ENCODE measurements around the gene TJP2. TPM values are rescaled to one million over a fixed set of nuclear protein-coding genes. Genes with fewer than 3 reads are reported as not detected.

The TJP2 gene
- total and polyA plus RNA-seq, 4 experiments from 2014 or later: 2.4 to 10.3 (median 8.8) TPM

DNA sequence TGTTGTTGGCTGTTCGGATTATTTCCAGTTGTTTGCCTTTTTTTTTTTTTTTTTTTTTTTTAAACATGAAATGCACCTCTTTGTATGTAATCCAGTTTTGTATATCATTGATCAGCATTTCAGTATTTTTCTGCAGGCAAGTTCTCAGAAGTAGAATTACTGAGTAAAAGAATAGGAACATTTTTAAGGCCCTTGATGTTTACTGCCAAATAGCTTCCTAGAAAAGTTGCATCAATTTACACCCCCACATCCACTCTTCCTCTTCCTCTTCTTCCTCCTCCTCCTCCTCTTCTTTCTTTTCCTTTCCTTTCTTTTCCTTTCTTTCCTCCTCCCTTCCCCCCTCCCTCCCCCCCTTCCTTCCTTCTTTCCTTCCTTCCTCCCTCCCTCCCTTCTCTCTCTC, 81.5 kb downstream of the TJP2 start:
- no peak for DNase-seq
- no peaks in the 10 kb centered on the region for H3K4me1 ChIP-seq (ENCODE audit: insufficient read depth, low read length)
- Mint-ChIP-seq H3K9me3 (no peaks in the 10 kb centered on the region), H3K4me1 (no peaks in the 10 kb centered on the region), H3K27ac (no peak overlapping the region), H3K4me3 (no peak overlapping the region), H3K27me3 (no peaks in the 10 kb centered on the region), H3K36me3 (peaks cover 0 to 3% of the 10 kb centered on the region in 2 donors)
- ChIA-PET POLR2A (ENCODE audit: partially characterized antibody) (no interaction called here), CTCF (ENCODE audit: partially characterized antibody) (no interaction called here)
- no peaks in the 10 kb centered on the region for H3K9me3 ChIP-seq (ENCODE audit: control insufficient read depth in 1 of 2, low read length in 2 of 2)
- no peak overlapping the region for H3K27ac ChIP-seq (ENCODE audit: low read depth, low read length)
- H3K4me3 ChIP-seq (ENCODE audit: low read length in 2 of 2): no peak overlapping the region
- no peaks in the 10 kb centered on the region for H3K36me3 ChIP-seq (ENCODE audit: insufficient read depth, low read length)
- no peaks in the 10 kb centered on the region for H3K27me3 ChIP-seq (ENCODE audit: insufficient read depth, low read length)
- intact Hi-C loops (cut with micrococcal nuclease): no loop called here

DNA sequence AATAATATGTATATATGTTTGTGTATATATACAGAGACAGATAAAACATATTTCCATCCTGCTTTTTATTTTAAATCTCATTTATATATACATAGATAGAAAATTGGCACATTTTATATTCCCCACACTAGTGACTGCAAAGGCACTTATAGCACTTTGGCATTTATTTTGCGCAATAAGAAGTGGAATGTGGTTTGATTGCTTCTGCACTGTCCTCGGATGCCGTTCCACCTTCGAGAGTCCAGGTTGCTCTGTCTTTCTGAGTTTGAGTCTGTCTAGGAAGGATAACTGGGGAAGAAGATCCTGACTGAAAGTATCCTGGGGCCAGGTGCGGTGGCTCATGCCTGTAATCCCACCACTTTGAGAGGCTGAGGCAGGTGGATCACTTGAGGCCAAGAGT, 84.5 kb downstream of the TJP2 start:
- intact Hi-C loops (cut with micrococcal nuclease): no loop called here
- Mint-ChIP-seq H3K4me3 (no peak overlapping the region), H3K9me3 (no peaks in the 10 kb centered on the region), H3K27ac (no peak overlapping the region), H3K4me1 (no peaks in the 10 kb centered on the region), H3K27me3 (peaks cover 0 to 2% of the 10 kb centered on the region in 2 donors), H3K36me3 (no peaks in the 10 kb centered on the region)
- CTCF ChIA-PET (ENCODE audit: partially characterized antibody): no interaction called here
- no peaks in the 10 kb centered on the region for H3K4me1 ChIP-seq (ENCODE audit: insufficient read depth, low read length)
- no peak for DNase-seq
- H3K4me3 ChIP-seq (ENCODE audit: low read length in 2 of 2): no peak overlapping the region
- H3K27me3 ChIP-seq (ENCODE audit: insufficient read depth, low read length): no peaks in the 10 kb centered on the region
- H3K9me3 ChIP-seq (ENCODE audit: control insufficient read depth in 1 of 2, low read length in 2 of 2): no peaks in the 10 kb centered on the region
- no peaks in the 10 kb centered on the region for H3K36me3 ChIP-seq (ENCODE audit: insufficient read depth, low read length)
- POLR2A ChIA-PET (ENCODE audit: partially characterized antibody): no interaction called here
- H3K27ac ChIP-seq (ENCODE audit: low read depth, low read length): no peak overlapping the region

DNA sequence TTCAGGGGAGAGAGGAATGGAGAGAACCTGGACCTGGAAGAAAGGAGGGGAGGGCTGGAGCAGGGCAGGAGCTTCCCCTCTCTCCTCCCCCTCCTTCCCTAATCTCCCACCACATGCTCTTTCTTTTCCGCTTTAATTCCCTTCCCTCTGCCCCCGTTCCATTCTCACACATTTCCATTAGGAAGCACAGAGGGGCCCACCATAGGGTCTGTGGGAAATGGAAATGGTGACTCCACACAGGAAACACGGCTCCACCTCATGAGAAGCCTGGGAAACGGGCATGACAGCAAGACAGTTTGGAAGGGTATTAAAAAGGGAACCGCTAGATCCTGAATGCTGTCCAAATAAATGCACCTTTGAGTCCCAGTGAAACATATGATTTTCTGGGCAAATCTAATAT, 86.1 kb downstream of the TJP2 start:
- Histone ChIP-seq H3K4me3 (ENCODE audit: low read length in 2 of 2) (no peak overlapping the region), H3K27ac (ENCODE audit: low read depth, low read length) (no peak overlapping the region), H3K27me3 (ENCODE audit: insufficient read depth, low read length) (no peaks in the 10 kb centered on the region), H3K9me3 (ENCODE audit: control insufficient read depth in 1 of 2, low read length in 2 of 2) (no peaks in the 10 kb centered on the region), H3K4me1 (ENCODE audit: insufficient read depth, low read length) (no peaks in the 10 kb centered on the region), H3K36me3 (ENCODE audit: insufficient read depth, low read length) (no peaks in the 10 kb centered on the region)
- intact Hi-C loops (cut with micrococcal nuclease): no loop called here
- ChIA-PET CTCF (ENCODE audit: partially characterized antibody) (no interaction called here), POLR2A (ENCODE audit: partially characterized antibody) (no interaction called here)
- H3K9me3 Mint-ChIP-seq: no peaks in the 10 kb centered on the region
- peaks cover 3 to 5% of the 10 kb centered on the region in 2 donors for H3K27me3 Mint-ChIP-seq
- no peaks in the 10 kb centered on the region for H3K4me1 Mint-ChIP-seq
- H3K36me3 Mint-ChIP-seq: no peaks in the 10 kb centered on the region
- DNase-seq: no peak
- no peak overlapping the region for H3K27ac Mint-ChIP-seq
- H3K4me3 Mint-ChIP-seq: no peak overlapping the region

DNA sequence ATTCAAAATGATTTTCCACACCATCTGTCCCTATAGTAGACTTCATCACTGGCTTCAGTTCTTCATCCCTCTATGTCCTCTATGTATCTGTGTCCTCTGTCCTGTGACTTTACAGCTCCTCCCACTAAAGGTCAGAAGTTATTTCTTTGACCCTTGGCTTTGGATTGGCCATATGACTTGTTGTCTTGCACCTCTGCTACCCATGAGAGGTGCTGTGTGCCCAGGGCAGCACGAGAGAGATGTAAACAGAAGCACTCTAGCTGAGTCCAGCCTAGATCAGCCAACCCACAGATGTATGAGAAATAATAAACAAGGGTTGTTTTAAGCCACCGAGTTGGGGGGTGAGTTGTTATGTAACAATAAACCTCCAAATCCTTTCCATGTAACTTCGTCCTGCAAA, 87.6 kb downstream of the TJP2 start:
- H3K9me3 Mint-ChIP-seq: no peaks in the 10 kb centered on the region
- ChIA-PET POLR2A (ENCODE audit: partially characterized antibody) (no interaction called here), CTCF (ENCODE audit: partially characterized antibody) (no interaction called here)
- H3K36me3 Mint-ChIP-seq: no peaks in the 10 kb centered on the region
- H3K27me3 Mint-ChIP-seq: peaks cover 5 to 6% of the 10 kb centered on the region in 2 donors
- H3K27me3 ChIP-seq (ENCODE audit: insufficient read depth, low read length): no peaks in the 10 kb centered on the region
- H3K9me3 ChIP-seq (ENCODE audit: control insufficient read depth in 1 of 2, low read length in 2 of 2): no peaks in the 10 kb centered on the region
- H3K36me3 ChIP-seq (ENCODE audit: insufficient read depth, low read length): no peaks in the 10 kb centered on the region
- no peaks in the 10 kb centered on the region for H3K4me1 ChIP-seq (ENCODE audit: insufficient read depth, low read length)
- no peak overlapping the region for H3K4me3 ChIP-seq (ENCODE audit: low read length in 2 of 2)
- H3K27ac Mint-ChIP-seq: no peak overlapping the region
- H3K4me3 Mint-ChIP-seq: no peak overlapping the region
- DNase-seq: no peak
- intact Hi-C loops (cut with micrococcal nuclease): no loop called here
- H3K27ac ChIP-seq (ENCODE audit: low read depth, low read length): no peak overlapping the region
- H3K4me1 Mint-ChIP-seq: no peaks in the 10 kb centered on the region

DNA sequence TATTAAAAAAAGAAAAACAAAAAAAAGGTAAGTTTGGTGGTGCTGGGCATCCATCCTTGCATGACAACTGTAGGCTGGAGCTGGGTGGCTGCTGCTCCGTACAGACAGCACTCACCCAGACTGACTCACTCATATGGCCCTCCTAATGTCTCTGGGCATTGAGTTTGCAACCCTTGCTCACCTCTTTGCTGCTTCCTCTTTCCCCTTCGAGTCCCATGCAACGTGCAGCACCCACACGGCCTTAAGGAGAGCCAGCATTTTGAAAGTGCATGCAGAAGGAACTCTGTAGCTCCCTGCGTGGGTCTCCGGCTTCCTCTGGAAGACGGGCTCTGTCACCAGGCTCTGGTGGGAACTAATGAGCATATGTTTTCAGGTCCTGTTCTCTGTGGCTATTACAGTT, 90.4 kb downstream of the TJP2 start:
- Mint-ChIP-seq H3K27me3 (peaks cover 5 to 8% of the 10 kb centered on the region in 2 donors), H3K4me1 (no peaks in the 10 kb centered on the region), H3K9me3 (peaks cover 0 to 6% (median 1%) of the 10 kb centered on the region in 8 donors), H3K4me3 (no peak overlapping the region), H3K27ac (no peak overlapping the region), H3K36me3 (no peaks in the 10 kb centered on the region)
- Histone ChIP-seq H3K9me3 (ENCODE audit: control insufficient read depth in 1 of 2, low read length in 2 of 2) (no peaks in the 10 kb centered on the region), H3K4me3 (ENCODE audit: low read length in 2 of 2) (no peak overlapping the region), H3K36me3 (ENCODE audit: insufficient read depth, low read length) (no peaks in the 10 kb centered on the region), H3K27ac (ENCODE audit: low read depth, low read length) (no peak overlapping the region), H3K27me3 (ENCODE audit: insufficient read depth, low read length) (no peaks in the 10 kb centered on the region), H3K4me1 (ENCODE audit: insufficient read depth, low read length) (no peaks in the 10 kb centered on the region)
- POLR2A ChIA-PET (ENCODE audit: partially characterized antibody): no interaction called here
- intact Hi-C loops (cut with micrococcal nuclease): no loop called here
- DNase-seq: no peak
- CTCF ChIA-PET (ENCODE audit: partially characterized antibody): no interaction called here

DNA sequence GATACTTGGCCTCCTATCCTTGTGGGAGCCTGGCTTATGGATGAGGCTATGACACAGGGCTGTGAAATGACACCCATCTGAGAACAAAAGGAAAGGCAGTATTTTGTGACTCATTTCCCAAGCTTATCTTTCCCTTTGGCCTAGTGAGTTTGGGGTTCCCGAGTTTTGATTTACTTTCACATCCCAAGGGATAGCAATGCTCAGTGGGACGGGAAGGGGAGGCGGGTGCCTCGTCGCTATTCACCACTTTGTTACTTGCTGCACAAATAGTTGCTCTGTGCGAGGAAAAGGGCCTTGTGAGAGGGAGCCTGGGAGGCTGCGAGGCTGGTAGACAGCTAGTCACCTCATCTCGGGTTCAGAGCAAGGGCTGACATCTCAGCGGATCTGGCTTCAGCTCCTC, 91.8 kb downstream of the TJP2 start:
- CTCF ChIA-PET (ENCODE audit: partially characterized antibody): no interaction called here
- H3K4me3 ChIP-seq (ENCODE audit: low read length in 2 of 2): no peak overlapping the region
- no peaks in the 10 kb centered on the region for H3K4me1 Mint-ChIP-seq
- H3K4me1 ChIP-seq (ENCODE audit: insufficient read depth, low read length): no peaks in the 10 kb centered on the region
- no peaks in the 10 kb centered on the region for H3K27me3 ChIP-seq (ENCODE audit: insufficient read depth, low read length)
- peaks cover 0 to 6% (median 1%) of the 10 kb centered on the region in 8 donors for H3K9me3 Mint-ChIP-seq
- H3K4me3 Mint-ChIP-seq: no peak overlapping the region
- H3K36me3 ChIP-seq (ENCODE audit: insufficient read depth, low read length): no peaks in the 10 kb centered on the region
- intact Hi-C loops (cut with micrococcal nuclease): no loop called here
- DNase-seq: no peak
- no peak overlapping the region for H3K27ac Mint-ChIP-seq
- no peak overlapping the region for H3K27ac ChIP-seq (ENCODE audit: low read depth, low read length)
- no peaks in the 10 kb centered on the region for H3K36me3 Mint-ChIP-seq
- H3K9me3 ChIP-seq (ENCODE audit: control insufficient read depth in 1 of 2, low read length in 2 of 2): no peaks in the 10 kb centered on the region
- peaks cover 7 to 8% of the 10 kb centered on the region in 2 donors for H3K27me3 Mint-ChIP-seq
- POLR2A ChIA-PET (ENCODE audit: partially characterized antibody): no interaction called here

DNA sequence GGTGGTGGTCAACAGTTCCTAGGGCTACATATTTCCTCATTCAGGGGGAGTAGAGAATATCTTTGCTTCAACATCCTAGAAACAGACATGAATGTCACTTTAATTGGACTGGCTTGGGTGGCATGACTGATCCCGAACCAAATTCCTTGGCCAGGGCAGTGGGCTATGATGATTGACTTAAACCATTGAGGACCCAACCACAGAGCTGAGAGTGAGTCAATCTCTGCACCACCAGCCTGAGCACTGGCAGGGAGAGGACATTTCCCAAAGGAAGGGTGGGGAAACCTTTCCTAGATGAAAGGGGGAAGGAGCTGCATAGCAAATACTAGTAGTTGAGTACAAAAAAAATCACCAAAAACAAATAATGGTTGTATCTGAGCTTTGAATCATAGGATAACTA, 98.1 kb downstream of the TJP2 start:
- DNase-seq: no peak
- Mint-ChIP-seq H3K27ac (no peak overlapping the region), H3K4me1 (no peaks in the 10 kb centered on the region), H3K9me3 (peaks cover 5 to 36% (median 13%) of the 10 kb centered on the region in 8 donors), H3K4me3 (no peak overlapping the region), H3K27me3 (peaks cover 8% of the 10 kb centered on the region in 2 donors), H3K36me3 (no peaks in the 10 kb centered on the region)
- Histone ChIP-seq H3K27ac (ENCODE audit: low read depth, low read length) (no peak overlapping the region), H3K4me1 (ENCODE audit: insufficient read depth, low read length) (no peaks in the 10 kb centered on the region), H3K27me3 (ENCODE audit: insufficient read depth, low read length) (no peaks in the 10 kb centered on the region), H3K36me3 (ENCODE audit: insufficient read depth, low read length) (no peaks in the 10 kb centered on the region), H3K9me3 (ENCODE audit: control insufficient read depth in 1 of 2, low read length in 2 of 2) (no peaks in the 10 kb centered on the region), H3K4me3 (ENCODE audit: low read length in 2 of 2) (no peak overlapping the region)
- POLR2A ChIA-PET (ENCODE audit: partially characterized antibody): no interaction called here
- intact Hi-C loops (cut with micrococcal nuclease): no loop called here
- CTCF ChIA-PET (ENCODE audit: partially characterized antibody): no interaction called here

DNA sequence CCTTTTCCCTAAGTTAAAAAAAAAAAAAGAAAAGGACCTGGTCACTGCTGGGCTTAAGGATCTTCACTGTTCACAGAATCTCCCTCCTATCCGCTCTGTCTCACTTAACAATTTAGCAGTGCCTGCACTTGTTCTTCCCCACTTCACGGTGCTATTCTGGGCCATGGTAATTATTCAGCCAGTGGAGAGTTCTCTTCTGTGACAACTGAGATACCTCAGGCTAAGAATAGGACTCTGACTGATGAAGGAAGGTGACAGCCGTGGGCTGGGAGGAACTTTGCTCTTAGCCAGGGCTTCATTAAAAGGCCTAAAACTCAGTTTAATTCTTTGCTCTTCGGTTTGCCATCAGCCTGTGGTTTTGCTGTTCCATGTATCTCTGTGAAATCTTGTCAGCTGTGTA, 99.1 kb downstream of the TJP2 start:
- Histone ChIP-seq H3K9me3 (ENCODE audit: control insufficient read depth in 1 of 2, low read length in 2 of 2) (no peaks in the 10 kb centered on the region), H3K4me3 (ENCODE audit: low read length in 2 of 2) (no peak overlapping the region), H3K27ac (ENCODE audit: low read depth, low read length) (no peak overlapping the region), H3K27me3 (ENCODE audit: insufficient read depth, low read length) (no peaks in the 10 kb centered on the region), H3K36me3 (ENCODE audit: insufficient read depth, low read length) (no peaks in the 10 kb centered on the region), H3K4me1 (ENCODE audit: insufficient read depth, low read length) (no peaks in the 10 kb centered on the region)
- DNase-seq: no peak
- H3K4me1 Mint-ChIP-seq: no peaks in the 10 kb centered on the region
- H3K9me3 Mint-ChIP-seq: peaks cover 5 to 41% (median 16%) of the 10 kb centered on the region in 8 donors
- peaks cover 10 to 11% of the 10 kb centered on the region in 2 donors for H3K27me3 Mint-ChIP-seq
- H3K4me3 Mint-ChIP-seq: no peak overlapping the region
- H3K27ac Mint-ChIP-seq: no peak overlapping the region
- ChIA-PET CTCF (ENCODE audit: partially characterized antibody) (no interaction called here), POLR2A (ENCODE audit: partially characterized antibody) (no interaction called here)
- intact Hi-C loops (cut with micrococcal nuclease): no loop called here
- no peaks in the 10 kb centered on the region for H3K36me3 Mint-ChIP-seq

Measured in CD4-positive, alpha-beta memory T cell (primary cell).